NCI-H2171 treated with DMSO at 0.1 percent for 48 hours (cell line): ENCODE results near the gene ACSL6.

Source experiments
- DNase-seq: peaks from one replicate; lab custom pipeline; 2025; lab: John Stamatoyannopoulos, UW

Gene ACSL6

GRCh38 chr5:131999441-132000240 lies 11.8 kb downstream of the ACSL6 start:
- DNase-seq = peak; percentile 18

GRCh38 chr5:131999041-131999440 lies 12.4 kb downstream of the ACSL6 start:
- no peak for DNase-seq

GRCh38 chr5:131998431-131999040 lies 12.9 kb downstream of the ACSL6 start:
- DNase-seq = no peak

GRCh38 chr5:131997727-131998117 lies 13.7 kb downstream of the ACSL6 start:
- DNase-seq = no peak

- DNase-seq = no peak
Measured at GRCh38 chr5:131997026-131997726, 14.3 kb downstream of the ACSL6 start.

GRCh38 chr5:131996210-131997025 lies 15.0 kb downstream of the ACSL6 start:
- DNase-seq = no peak

- DNase-seq = peak; percentile 28
Measured at GRCh38 chr5:131994533-131995226, 16.8 kb downstream of the ACSL6 start.

- no peak for DNase-seq
Measured at GRCh38 chr5:131994090-131994489, 17.4 kb downstream of the ACSL6 start.

- no peak for DNase-seq
Measured at GRCh38 chr5:131993676-131994075, 17.8 kb downstream of the ACSL6 start.

GRCh38 chr5:131992370-131992769 lies 19.1 kb downstream of the ACSL6 start:
- no peak for DNase-seq

GRCh38 chr5:131991593-131992324 lies 19.7 kb downstream of the ACSL6 start:
- no peak for DNase-seq

- DNase-seq = no peak
Measured at GRCh38 chr5:131990716-131991115, 20.7 kb downstream of the ACSL6 start.

GRCh38 chr5:131988601-131989000 lies 22.9 kb downstream of the ACSL6 start:
- no peak for DNase-seq

- no peak for DNase-seq
Measured at GRCh38 chr5:131987251-131987650, 24.2 kb downstream of the ACSL6 start.

- DNase-seq = no peak
Measured at GRCh38 chr5:131986161-131986912, 25.1 kb downstream of the ACSL6 start.

GRCh38 chr5:131984956-131985665 lies 26.3 kb downstream of the ACSL6 start:
- DNase-seq = no peak

GRCh38 chr5:131983244-131983771 lies 28.1 kb downstream of the ACSL6 start:
- no peak for DNase-seq

- no peak for DNase-seq
Measured at GRCh38 chr5:131981516-131981915, 29.9 kb downstream of the ACSL6 start.

GRCh38 chr5:131980696-131981095 lies 30.8 kb downstream of the ACSL6 start:
- no peak for DNase-seq
